Activated CD8-positive, alpha-beta T cell treated with anti-CD3 and anti-CD28 coated beads, Interleukin-2, amount 10 ng/mL, durations not matched to agents 7 days and 5 days (primary cell): ENCODE measurements around the gene STYK1. TPM values are rescaled to one million over a fixed set of nuclear protein-coding genes. Genes with fewer than 3 reads are reported as not detected.

Source experiments
- ATAC-seq: fragments of 150-1000 bp; cut with Tn5 transposase; one replicate; pipeline ENCODE4 v1.10.0; 2021; ENCODE audit warnings: moderate library complexity
- CTCF ChIA-PET: fragments of 350-600 bp; sonication (Branson Sonifier 250); formaldehyde crosslinking; loops from one replicate; lab custom pipeline; 2021; ENCODE audit warnings: antibody characterized with exemption; lab: Charles Lee
- POLR2A ChIA-PET: fragments of 350-600 bp; sonication (Branson Sonifier 250); formaldehyde crosslinking; loops from one replicate; lab custom pipeline; 2021; ENCODE audit warnings: antibody characterized with exemption; lab: Charles Lee
- DNase-seq: peaks from one replicate; pipeline ENCODE4 v3.0.0-alpha.2; 2020
- H3K27ac Mint-ChIP-seq: one replicate; pipeline ENCODE4 v1.8.0; 2021; ENCODE audit warnings: mild to moderate bottlenecking, mixed read lengths
- H3K27me3 Mint-ChIP-seq: one replicate; pipeline ENCODE4 v1.8.0; 2021; ENCODE audit warnings: low read depth, mixed read lengths
- H3K36me3 Mint-ChIP-seq: one replicate; pipeline ENCODE4 v1.8.0; 2021; ENCODE audit warnings: low read depth, mixed read lengths
- H3K4me1 Mint-ChIP-seq: one replicate; pipeline ENCODE4 v1.8.0; 2021; ENCODE audit warnings: low read depth, mixed read lengths
- H3K4me3 Mint-ChIP-seq: one replicate; pipeline ENCODE4 v1.8.0; 2021; ENCODE audit warnings: mild to moderate bottlenecking, mixed read lengths
- H3K9me3 Mint-ChIP-seq: one replicate; pipeline ENCODE4 v1.8.0; 2022; ENCODE audit warnings: mixed read lengths; ENCODE audit not compliant: insufficient read depth
- total RNA-seq, 2 experiments: library from RNA; stranded (reverse); gene quantifications; one replicate each; pipeline ENCODE4 v1.2.3, GENCODE V29; 2021

The STYK1 gene
- total RNA-seq, 2 experiments from 2014 or later: 5.3 to 5.9 TPM

GRCh38 chr12:10641735-10642500 is 31.9 kb downstream of the STYK1 start:
- Mint-ChIP-seq H3K4me1 (no peaks in the 10 kb centered on the region), H3K27ac (no peak overlapping the region), H3K4me3 (no peak overlapping the region), H3K27me3 (peaks cover 2% of the 10 kb centered on the region), H3K9me3 (peaks cover 23% of the 10 kb centered on the region), H3K36me3 (peaks cover 27% of the 10 kb centered on the region)
- POLR2A ChIA-PET: no interaction called here
- CTCF ChIA-PET: interaction anchor here (1.8 kb wide), 1 partner anchor 108 kb away, joined by 5 read pairs; no protein-coding TSS in a partner anchor
- DNase-seq: no peak
- ATAC-seq: no peak

GRCh38 chr12:10638728-10639127 is 35.1 kb downstream of the STYK1 start:
- ATAC-seq (no peak), DNase-seq (no peak)
- no peak overlapping the region for H3K27ac Mint-ChIP-seq
- ChIA-PET POLR2A (no interaction called here), CTCF (no interaction called here)
- H3K9me3 Mint-ChIP-seq: no peaks in the 10 kb centered on the region
- peaks cover 13% of the 10 kb centered on the region for H3K36me3 Mint-ChIP-seq
- H3K27me3 Mint-ChIP-seq: peaks cover 4% of the 10 kb centered on the region
- no peaks in the 10 kb centered on the region for H3K4me1 Mint-ChIP-seq
- no peak overlapping the region for H3K4me3 Mint-ChIP-seq

GRCh38 chr12:10636611-10637010 is 37.2 kb downstream of the STYK1 start:
- H3K4me1 Mint-ChIP-seq: no peaks in the 10 kb centered on the region
- CTCF ChIA-PET: no interaction called here
- no peak for ATAC-seq
- no peaks in the 10 kb centered on the region for H3K9me3 Mint-ChIP-seq
- no peak for DNase-seq
- peaks cover 2% of the 10 kb centered on the region for H3K27me3 Mint-ChIP-seq
- H3K27ac Mint-ChIP-seq: no peak overlapping the region
- no peak overlapping the region for H3K4me3 Mint-ChIP-seq
- POLR2A ChIA-PET: no interaction called here
- H3K36me3 Mint-ChIP-seq: peaks cover 14% of the 10 kb centered on the region

- ChIA-PET CTCF (no interaction called here), POLR2A (no interaction called here)
- no peaks in the 10 kb centered on the region for H3K9me3 Mint-ChIP-seq
- peaks cover 13% of the 10 kb centered on the region for H3K36me3 Mint-ChIP-seq
- no peak for DNase-seq
- H3K27ac Mint-ChIP-seq: no peak overlapping the region
- H3K27me3 Mint-ChIP-seq: peaks cover 2% of the 10 kb centered on the region
- no peak overlapping the region for H3K4me3 Mint-ChIP-seq
- ATAC-seq: no peak
- no peaks in the 10 kb centered on the region for H3K4me1 Mint-ChIP-seq
Observed at GRCh38 chr12:10636124-10636523, 37.7 kb downstream of the STYK1 start.

GRCh38 chr12:10635306-10635705 is 38.5 kb downstream of the STYK1 start:
- H3K4me3 Mint-ChIP-seq: no peak overlapping the region
- ChIA-PET POLR2A (no interaction called here), CTCF (interaction anchor here (1.8 kb wide), 1 partner anchor 15 kb away, joined by 3 read pairs; no protein-coding TSS in a partner anchor)
- ATAC-seq (no peak), DNase-seq (no peak)
- H3K27me3 Mint-ChIP-seq: peaks cover 2% of the 10 kb centered on the region
- H3K4me1 Mint-ChIP-seq: no peaks in the 10 kb centered on the region
- H3K36me3 Mint-ChIP-seq: peaks cover 11% of the 10 kb centered on the region
- H3K27ac Mint-ChIP-seq: no peak overlapping the region
- H3K9me3 Mint-ChIP-seq: no peaks in the 10 kb centered on the region

GRCh38 chr12:10634427-10634826 is 39.4 kb downstream of the STYK1 start:
- ChIA-PET POLR2A (no interaction called here), CTCF (interaction anchor here (1.8 kb wide), 1 partner anchor 16 kb away, joined by 3 read pairs; no protein-coding TSS in a partner anchor)
- Mint-ChIP-seq H3K9me3 (no peaks in the 10 kb centered on the region), H3K27ac (no peak overlapping the region), H3K4me3 (no peak overlapping the region), H3K4me1 (no peaks in the 10 kb centered on the region), H3K36me3 (peaks cover 11% of the 10 kb centered on the region), H3K27me3 (peaks cover 2% of the 10 kb centered on the region)
- DNase-seq: no peak
- no peak for ATAC-seq

GRCh38 chr12:10633541-10633940 is 40.3 kb downstream of the STYK1 start:
- H3K36me3 Mint-ChIP-seq: peaks cover 8% of the 10 kb centered on the region
- DNase-seq (no peak), ATAC-seq (no peak)
- H3K27me3 Mint-ChIP-seq: peaks cover 2% of the 10 kb centered on the region
- no peak overlapping the region for H3K4me3 Mint-ChIP-seq
- CTCF ChIA-PET: interaction anchor here (1.8 kb wide), 1 partner anchor 17 kb away, joined by 3 read pairs; no protein-coding TSS in a partner anchor
- H3K4me1 Mint-ChIP-seq: no peaks in the 10 kb centered on the region
- no peaks in the 10 kb centered on the region for H3K9me3 Mint-ChIP-seq
- H3K27ac Mint-ChIP-seq: no peak overlapping the region
- POLR2A ChIA-PET: interaction anchor here (0.6 kb wide), 1 partner anchor 23 kb away, joined by 3 read pairs; no protein-coding TSS in a partner anchor

- Mint-ChIP-seq H3K27me3 (peaks cover 2% of the 10 kb centered on the region), H3K9me3 (no peaks in the 10 kb centered on the region), H3K36me3 (peaks cover 8% of the 10 kb centered on the region), H3K27ac (no peak overlapping the region), H3K4me1 (no peaks in the 10 kb centered on the region), H3K4me3 (no peak overlapping the region)
- POLR2A ChIA-PET: no interaction called here
- ATAC-seq (no peak), DNase-seq (no peak)
- CTCF ChIA-PET: interaction anchor here (0.8 kb wide), 1 partner anchor 28 kb away, joined by 3 read pairs; no protein-coding TSS in a partner anchor
Observed at GRCh38 chr12:10632226-10632625, 41.6 kb downstream of the STYK1 start.

GRCh38 chr12:10624605-10625004 is 49.2 kb downstream of the STYK1 start:
- CTCF ChIA-PET: no interaction called here
- H3K9me3 Mint-ChIP-seq: no peaks in the 10 kb centered on the region

GRCh38 chr12:10623131-10623530 is 50.7 kb downstream of the STYK1 start:
- Mint-ChIP-seq H3K36me3 (peaks cover 23% of the 10 kb centered on the region), H3K4me1 (no peaks in the 10 kb centered on the region), H3K27me3 (no peaks in the 10 kb centered on the region), H3K4me3 (no peak overlapping the region), H3K9me3 (no peaks in the 10 kb centered on the region), H3K27ac (no peak overlapping the region)
- ATAC-seq (no peak), DNase-seq (no peak)
- ChIA-PET POLR2A (no interaction called here), CTCF (no interaction called here)

More at GRCh38 chr12:10624605-10625004, 49.2 kb downstream of the STYK1 start:
- no peaks in the 10 kb centered on the region for H3K27me3 Mint-ChIP-seq
- H3K36me3 Mint-ChIP-seq: peaks cover 23% of the 10 kb centered on the region
- H3K4me3 Mint-ChIP-seq: no peak overlapping the region
- ATAC-seq (no peak), DNase-seq (no peak)
- no peak overlapping the region for H3K27ac Mint-ChIP-seq
- POLR2A ChIA-PET: interaction anchor here (1.1 kb wide), 1 partner anchor 12 kb away, joined by 3 read pairs; the partner anchor contains the start of gene MAGOHB
- H3K4me1 Mint-ChIP-seq: no peaks in the 10 kb centered on the region

GRCh38 chr12:10621278-10621677 is 52.6 kb downstream of the STYK1 start:
- ATAC-seq: no peak
- peaks cover 20% of the 10 kb centered on the region for H3K36me3 Mint-ChIP-seq
- DNase-seq: no peak
- H3K4me1 Mint-ChIP-seq: no peaks in the 10 kb centered on the region
- H3K4me3 Mint-ChIP-seq: no peak overlapping the region
- H3K27ac Mint-ChIP-seq: no peak overlapping the region
- POLR2A ChIA-PET: no interaction called here
- H3K9me3 Mint-ChIP-seq: no peaks in the 10 kb centered on the region
- H3K27me3 Mint-ChIP-seq: no peaks in the 10 kb centered on the region
- CTCF ChIA-PET: interaction anchor here (1.0 kb wide), 1 partner anchor 129 kb away, joined by 3 read pairs; no protein-coding TSS in a partner anchor

GRCh38 chr12:10620078-10620779 is 53.6 kb downstream of the STYK1 start:
- ChIA-PET POLR2A (no interaction called here), CTCF (interaction anchor here (1.0 kb wide), 1 partner anchor 130 kb away, joined by 3 read pairs; no protein-coding TSS in a partner anchor)
- H3K27me3 Mint-ChIP-seq: no peaks in the 10 kb centered on the region
- ATAC-seq (no peak), DNase-seq (no peak)
- peaks cover 1% of the 10 kb centered on the region for H3K4me1 Mint-ChIP-seq
- no peak overlapping the region for H3K27ac Mint-ChIP-seq
- no peak overlapping the region for H3K4me3 Mint-ChIP-seq
- H3K9me3 Mint-ChIP-seq: no peaks in the 10 kb centered on the region
- peaks cover 16% of the 10 kb centered on the region for H3K36me3 Mint-ChIP-seq
